HG03439 (cell line): ENCODE measurements around the gene SURF4.

ENCODE experiments used
- ATAC-seq: cut with Tn5 transposase; IDR thresholded peaks from one replicate; pipeline ENCODE4 v1.9.1; 2021; ENCODE audit warnings: mild to moderate bottlenecking, moderate library complexity; ENCODE audit not compliant: unreplicated experiment

SURF4 gene

DNA sequence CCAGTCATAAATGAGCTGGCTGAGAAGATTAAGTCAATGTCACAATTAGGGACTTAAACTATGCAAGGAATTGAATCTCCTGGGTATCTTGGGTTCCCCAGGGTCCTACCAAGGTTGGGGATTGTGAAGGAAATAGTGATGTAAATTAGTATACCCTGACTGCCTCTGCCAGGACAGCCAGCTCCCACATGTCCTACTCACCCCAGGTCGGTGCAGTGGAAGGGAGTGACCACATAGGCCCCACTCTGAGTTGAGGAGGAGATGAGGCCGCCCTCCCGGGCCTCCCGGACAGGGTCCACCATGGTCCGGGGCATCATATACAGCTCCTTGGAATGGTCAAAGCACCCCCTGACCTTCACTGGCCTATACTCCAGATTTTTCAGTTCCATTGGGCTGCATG, 22.3 kb downstream of the SURF4 start:
- ATAC-seq: no peak

DNA sequence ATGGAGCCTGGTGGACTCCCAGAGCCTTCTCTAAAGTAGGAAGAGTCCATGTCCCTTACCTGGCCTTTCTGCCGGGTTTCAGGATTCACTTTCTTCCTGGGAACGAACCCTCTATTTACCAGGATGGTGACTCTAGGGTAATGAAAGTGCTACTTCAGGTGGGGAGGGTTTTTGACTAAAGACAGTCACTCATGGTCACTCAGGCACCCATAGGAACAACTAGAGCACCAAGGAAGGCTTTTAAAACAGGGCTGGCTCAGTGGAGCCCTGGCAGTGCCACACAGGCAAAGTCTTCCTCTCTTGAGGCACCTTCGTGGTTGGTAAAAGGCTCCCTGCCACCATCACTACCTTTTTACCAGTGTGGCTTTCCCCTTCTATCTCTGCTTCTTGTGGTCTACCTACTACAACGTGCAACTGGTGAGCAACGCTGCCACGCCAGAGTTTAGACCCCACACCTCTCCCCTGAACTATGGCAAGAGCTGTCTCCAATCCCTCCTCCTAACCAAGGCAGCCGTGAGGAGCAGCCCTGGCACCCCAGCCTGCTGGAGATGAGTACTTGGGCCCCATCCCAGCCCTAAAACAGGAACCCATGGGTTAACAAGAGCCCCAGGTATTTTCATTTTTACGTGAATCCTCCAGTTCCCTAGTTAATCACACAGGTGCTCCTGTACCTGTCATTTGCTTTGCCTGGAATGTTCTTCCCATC, 23.1 kb downstream of the SURF4 start:
- ATAC-seq: no peak

DNA sequence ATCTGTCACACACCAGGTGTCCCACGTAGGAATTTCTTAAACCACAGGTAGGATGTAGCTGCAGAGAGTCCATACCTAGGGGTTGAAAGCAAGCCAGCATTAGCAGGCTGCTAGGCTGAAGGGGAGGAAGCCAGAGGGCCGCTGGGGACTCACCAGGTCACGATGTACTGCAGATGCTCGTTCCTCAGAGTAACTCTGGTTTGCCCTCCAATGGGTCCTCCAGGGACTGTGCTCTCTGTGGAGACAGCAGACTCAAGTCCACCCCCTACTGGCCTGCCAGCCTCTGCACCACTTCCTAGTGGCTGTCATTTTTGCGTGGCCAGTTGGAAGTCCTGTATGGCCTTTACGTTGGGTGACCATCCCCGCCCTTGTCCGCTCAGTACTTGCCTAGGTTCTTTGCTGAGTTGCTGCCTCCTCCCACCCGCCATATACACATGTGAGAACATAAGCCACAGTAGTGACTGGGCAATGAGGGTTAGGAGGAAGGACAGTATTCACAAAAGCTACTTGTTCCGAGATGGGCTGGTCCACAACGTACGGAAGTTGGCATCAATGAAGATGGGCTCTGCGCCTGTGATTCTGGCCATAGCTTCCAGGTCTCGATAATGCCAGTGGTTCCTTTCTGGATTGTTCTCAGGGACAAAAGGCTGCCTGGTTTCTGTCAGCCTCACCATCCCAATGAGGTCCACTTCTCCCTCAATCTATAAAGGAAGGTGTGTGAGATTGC, 23.8 kb downstream of the SURF4 start:
- ATAC-seq: no peak

DNA sequence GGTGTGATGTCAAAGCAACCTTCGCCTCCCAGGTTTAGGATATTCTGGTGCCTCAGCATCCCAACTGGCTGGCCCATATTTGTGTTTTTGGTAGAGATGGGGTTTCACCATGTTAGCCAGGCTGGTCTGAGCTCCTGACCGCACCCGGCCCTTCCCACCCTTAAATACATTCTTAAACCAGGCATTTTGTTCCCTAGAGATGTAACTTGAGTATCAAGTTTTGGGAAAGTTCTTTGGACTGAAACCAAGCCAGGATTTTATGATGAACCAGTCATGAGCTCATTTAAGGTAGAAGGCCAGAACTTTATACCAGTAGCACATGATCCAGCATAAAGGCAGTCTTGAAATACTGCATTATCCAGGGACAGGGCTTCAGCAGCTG, 24.3 kb downstream of the SURF4 start:
- no peak for ATAC-seq

DNA sequence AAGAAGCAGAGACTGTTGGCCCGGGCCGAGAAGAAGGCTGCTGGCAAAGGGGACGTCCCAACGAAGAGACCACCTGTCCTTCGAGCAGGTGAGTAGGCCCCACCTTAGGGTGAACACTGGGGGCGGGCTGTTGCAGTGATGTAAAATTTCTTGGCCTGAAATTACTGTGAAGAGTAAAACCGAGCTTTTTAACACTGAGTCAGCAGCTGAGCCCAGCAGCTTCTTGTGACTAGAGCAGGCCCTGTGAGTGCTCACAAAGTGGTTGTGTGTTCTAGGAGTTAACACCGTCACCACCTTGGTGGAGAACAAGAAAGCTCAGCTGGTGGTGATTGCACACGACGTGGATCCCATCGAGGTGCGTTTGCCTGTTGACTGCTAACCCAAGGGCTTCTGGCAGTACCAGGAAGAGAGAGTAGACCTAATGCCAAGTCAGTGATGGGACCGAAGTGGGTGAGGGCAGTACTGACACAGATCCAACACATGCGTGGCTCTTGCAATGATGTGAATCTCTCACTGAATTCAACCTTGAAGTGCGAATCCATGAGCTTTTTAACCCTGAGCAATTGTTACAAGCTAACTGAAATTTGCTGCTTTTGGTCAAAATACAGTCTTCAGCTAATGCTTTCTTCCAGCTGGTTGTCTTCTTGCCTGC, 25.8 kb downstream of the SURF4 start:
- no peak for ATAC-seq

DNA sequence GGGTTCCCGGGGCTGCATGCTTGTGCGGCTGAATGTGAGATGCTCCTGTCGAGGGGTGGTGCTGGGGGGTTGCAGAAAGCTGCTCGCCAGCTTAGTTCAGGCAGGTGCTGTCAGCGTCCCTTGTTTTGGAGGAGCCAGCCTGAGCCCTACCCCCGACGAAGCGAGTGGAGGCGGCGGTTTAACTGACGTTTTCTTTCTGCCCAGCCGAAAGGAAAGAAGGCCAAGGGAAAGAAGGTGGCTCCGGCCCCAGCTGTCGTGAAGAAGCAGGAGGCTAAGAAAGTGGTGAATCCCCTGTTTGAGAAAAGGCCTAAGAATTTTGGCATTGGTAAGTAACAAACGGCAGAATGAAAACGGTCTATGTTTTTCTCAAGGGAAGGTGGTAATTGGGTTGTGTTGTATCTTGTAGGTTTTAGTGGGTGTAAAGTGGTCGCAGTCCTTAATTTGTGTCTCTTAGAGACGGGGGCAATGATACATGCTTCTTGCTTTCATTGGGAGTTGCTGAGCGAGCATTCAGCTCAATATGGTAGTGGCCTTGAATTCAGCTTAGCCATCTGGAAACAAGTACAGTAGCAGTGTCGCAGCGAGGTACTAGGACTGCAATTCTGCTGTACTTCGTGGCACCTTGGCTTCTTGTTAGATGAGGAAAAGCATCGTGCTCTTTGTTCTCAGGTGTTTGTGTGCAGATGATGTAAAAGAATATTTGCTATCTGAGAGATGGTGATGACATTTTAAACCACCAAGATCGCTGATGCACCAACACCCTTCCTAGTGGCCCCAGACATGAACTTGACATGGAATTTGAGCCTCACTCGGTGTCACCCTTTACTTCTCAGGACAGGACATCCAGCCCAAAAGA, 26.9 kb downstream of the SURF4 start:
- no peak for ATAC-seq

DNA sequence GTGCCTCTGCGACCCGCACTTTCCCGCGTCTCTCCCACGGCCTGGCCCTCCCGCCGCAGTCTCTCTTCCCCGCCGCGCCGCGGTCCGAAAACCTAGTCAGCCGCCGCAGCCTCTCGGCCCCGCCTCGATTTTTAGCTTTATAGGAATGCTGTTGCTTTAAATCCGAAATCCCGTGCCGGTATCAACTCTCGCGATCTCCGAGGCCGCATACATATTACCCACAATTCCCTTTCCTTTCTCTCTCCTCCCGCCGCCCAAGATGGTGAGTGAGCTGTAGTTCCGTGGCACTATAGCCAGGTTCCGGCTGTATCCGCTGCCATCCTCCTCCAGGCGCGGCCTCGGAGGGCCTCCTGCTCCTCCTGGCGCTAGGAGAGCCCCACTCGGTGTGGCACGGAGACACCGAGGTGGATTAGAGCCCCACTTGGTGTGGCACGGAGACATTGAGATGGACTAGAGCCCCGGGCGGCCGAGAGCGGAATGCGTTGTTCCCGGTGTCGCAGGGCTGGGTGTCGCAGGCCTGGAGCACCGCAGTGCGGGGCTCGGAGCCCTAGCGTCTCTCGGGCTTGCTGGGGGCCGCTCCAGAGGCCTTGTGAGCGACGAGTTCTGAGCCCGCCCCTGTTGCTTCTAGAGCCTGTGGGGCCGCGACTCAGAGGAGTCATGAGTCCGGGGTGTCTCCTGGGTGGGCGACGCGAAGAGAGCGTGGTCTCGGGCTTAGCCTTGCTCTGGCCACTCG, 27.7 kb downstream of the SURF4 start, which contains the start of the genes MED22 and RPL7A:
Gene MED22, minus strand, starts transcription at position 147 of the 733 bp plus-strand sequence. CDS start 1,469 bp downstream, outside the sequence.
Gene RPL7A, plus strand, starts transcription at position 234 of the 733 bp plus-strand sequence. Its CDS starts 26 bp downstream, at position 260.
- ATAC-seq: peak; percentile 79

DNA sequence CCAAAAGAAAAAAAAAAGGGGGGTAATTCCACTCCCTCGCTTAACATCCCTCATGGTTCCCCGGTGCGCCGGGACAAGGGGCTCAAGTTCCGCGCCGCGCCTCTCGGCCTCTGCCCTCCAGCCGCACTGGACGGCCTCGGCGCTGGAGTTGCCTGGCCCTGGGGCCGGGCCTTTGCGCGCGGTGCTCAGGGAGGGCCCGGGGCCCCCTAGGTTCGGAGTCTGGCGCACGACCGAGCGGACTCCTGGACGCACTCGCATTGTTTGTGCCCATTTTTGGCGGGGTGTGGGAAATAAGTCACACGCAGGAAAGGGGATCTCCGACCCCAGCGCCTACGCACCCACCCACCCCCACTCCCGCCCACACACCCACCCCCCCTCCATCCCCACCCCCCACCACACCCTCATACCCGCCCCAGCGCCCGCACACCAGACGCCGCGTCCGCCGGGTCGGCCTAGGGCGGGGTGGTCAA, 28.3 kb downstream of the SURF4 start:
- peak; percentile 28 for ATAC-seq

DNA sequence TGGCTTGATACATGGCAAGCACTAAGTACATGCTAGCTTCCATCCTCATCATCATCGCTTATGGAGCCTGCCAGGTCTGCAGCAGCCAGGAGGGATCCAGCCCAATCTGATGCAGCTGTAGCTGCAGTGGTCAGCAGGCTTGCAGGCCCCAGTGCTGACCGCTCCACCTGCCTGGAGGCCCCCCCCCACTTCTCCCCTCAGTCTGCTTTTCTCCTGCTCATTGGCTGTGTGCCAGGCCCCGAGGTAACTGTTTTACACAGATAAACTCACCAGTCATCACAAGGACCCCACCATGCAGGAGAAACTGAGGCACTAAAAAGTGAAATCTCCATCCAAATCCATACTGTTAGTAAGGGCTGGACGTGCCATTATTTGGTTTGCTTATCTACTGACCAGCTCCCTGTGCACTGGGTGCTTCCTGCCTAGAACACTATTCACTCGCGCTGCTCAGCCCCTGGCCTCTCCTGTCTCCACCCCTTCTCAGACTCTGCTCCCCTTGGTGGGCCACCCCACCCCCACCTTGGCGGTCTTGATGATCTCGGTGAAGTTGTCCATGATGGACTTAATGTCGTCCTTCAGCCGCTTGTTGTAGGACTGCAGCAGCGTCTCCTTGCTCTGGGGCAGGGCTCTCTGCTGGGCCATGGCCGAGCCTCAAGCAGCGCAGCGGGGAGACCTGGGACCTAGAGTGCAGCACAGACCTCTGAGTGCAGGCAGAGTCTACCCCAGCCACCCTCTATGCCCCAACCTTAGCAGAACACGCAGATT, 29.7 kb downstream of the SURF4 start:
- no peak for ATAC-seq

DNA sequence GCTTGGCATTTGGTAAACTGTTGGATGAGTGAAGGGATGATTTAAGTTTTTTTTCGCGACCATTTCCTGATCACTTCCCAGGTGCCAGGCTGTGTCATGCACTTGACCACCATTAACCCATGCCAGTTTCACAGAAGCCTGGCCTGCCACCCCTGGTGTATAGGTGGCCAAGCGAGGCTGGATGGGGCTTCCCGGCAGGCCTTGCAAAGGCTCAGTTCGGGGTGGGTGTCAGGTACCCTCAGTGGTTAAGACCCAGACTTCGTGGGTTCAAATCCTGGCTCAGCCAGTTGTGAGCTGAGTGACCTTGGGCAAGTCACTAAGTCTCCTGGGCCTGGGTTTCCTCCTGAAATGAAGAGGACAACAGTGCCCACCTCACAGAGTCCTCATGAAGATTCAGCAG, 30.3 kb downstream of the SURF4 start:
- no peak for ATAC-seq

DNA sequence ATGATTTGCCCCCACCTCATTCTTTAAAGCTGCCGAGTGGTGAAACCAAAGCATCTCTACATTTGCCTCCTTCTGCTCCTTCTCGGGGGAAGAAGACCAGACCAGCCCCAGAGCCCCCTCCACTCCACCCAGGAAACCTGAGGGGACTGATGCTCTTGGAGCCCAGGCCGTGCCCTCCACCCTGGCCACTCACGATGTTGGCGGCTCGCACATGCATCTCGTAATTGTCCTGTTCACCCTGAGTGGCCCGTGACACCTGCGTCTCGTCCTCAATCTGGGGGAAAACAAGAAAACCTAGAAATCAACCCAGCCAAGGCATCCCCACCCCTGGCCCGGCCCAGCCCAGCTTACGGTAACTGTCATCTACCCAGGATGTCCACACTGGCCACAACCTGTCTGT, 30.9 kb downstream of the SURF4 start:
- no peak for ATAC-seq

DNA sequence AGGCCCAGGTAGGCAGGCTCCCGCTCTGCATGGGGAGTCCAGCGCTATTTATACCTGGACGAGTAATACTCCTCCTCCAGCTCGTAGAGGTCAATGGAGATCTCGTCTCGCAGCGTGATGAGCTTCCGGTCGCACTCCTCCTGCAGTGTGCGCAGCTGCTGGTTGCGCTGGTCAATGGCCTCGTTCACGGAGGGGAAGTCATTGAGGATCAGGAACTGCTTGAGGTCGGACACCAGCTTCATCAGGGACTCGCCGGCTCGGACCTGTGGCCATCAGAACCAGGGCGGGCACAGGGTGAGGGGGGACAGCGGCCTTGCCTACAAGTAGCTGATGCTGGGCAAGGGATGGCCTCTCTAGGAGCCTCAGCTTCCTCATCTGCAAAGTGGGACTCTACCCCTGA, 31.8 kb downstream of the SURF4 start:
- no peak for ATAC-seq

DNA sequence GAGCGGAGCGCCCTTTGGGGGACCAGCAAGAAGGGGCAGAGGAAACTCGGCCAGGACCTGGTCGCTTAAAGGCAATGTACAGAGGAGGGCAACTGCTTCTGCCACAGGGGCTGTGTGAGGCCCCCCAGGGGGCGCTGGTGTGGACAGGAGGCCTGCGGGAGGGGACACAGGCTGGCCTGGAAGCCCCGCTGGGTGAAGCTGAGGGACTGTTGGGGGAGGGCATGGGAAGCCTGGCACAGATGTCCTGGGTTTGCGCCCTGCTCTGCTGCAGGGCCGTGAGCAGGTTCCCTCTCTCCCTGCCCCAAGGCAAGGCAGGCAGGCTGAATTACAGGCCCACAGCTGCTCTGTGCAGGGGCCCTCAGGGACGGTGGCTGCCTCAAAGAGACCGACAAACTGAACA, 33.3 kb downstream of the SURF4 start:
- no peak for ATAC-seq

DNA sequence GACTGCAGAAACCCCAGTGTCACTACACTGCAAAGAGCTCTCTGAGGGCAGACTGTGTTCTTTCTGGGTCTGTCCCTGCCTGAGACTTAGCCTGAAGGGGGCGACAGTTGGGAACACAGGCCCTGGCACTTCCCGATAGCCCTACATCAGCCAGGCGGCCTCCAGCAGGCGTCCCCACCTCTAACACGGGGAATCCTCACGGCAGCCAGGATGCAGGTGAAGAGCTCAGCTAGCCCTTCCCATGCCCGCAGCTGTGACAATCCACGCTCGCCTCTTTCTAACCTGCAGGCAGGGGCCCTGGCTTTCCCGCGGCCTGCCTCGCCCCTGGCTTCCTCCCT, 33.8 kb downstream of the SURF4 start:
- no peak for ATAC-seq

DNA sequence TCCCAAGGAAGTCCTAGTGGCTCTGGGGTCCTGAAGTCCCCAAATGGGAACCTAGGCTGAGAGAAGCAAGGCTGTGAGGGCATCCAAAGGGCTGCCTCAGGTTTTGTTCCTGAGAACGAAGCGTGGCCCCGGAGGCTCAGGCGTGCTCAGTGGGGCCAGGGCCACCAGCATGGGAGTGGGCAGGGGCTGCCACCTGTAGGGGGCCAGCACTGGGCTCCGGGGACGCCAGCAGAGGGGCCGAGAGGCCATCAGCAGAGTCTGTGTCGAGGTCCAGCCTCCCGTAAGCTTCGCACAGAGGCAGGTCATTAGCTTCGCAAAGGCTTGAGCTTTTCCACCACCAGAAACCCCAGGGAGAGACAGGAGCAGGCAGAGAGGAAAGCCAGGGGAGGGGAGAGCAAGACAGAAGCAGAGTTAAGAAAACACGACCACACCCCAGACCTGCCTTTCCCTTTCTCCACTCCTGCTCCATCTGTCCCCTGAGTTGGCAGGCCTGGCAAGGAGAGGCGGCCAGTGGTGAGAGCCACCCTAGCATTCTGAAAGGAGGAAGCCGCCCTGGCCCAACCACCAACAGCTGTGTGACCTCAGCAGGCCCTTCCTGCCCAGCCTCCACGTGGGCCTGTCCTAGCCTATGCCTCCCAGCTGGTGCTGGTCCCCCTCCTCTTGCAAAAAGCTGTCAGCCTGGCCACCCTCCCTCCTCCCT, 34.3 kb downstream of the SURF4 start:
- no peak for ATAC-seq

DNA sequence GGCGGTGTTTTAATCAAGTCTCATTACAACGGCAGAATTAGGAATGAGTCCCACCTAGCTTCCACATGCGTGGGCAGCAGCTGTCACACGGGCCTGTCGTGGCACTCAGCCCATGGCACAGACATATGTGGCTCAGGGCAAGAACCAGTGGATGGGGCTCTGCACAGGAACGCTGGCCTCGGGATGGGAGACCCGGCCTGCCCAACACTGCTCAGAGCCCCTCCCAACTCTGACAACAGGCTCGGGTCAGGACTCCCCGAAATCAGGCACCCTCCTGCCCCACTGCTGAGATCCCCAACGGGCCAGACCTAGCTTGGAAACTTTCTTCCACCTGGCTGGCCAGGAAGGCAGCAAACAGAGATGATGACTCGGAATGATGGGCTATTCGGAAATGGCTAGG, 34.9 kb downstream of the SURF4 start:
- no peak for ATAC-seq

DNA sequence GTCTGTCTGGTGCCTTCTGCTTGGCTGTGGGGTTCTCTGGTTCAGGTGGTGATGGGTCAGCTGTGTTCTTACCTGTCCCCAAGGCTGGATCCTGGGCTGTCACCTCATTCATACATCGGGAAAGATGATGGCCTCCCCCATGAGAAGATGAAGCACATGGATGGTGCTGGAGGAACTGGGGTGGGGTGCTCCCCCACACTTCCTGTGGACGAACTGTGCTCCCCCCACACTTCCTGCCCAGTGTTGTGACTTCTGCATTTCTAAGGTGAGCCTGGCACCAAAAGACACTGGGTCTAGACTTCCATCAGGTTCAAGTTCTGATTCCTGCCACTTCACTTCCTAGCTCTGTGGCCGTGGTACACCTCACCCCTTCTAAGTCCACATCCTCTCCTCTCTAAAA, 35.6 kb downstream of the SURF4 start:
- no peak for ATAC-seq

DNA sequence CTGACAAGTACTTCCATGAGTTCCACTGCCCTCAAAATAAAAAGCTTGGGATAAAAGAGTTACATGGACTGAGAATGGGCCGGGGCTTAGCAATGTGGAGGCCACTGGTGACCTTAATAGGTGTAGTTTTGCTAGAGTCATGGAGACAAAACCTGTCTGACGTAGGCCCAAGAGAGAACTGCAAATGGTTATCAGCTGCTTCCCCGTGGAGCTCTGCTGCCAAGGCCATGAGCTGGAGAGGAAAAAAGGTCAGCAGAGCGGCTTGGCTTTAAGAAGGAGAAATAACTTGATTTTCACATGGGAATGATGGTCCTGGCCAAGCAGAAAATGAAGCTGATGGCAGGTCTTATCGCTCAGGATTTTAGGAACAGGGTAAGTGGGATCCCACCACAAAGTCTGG, 36.2 kb downstream of the SURF4 start:
- ATAC-seq: no peak
